OCI-LY7 (cell line): ENCODE measurements around the gene ZNF705A. TPM values are rescaled to one million over a fixed set of nuclear protein-coding genes. Genes with fewer than 3 reads are reported as not detected.
"Not testable (repeated sequence)": the region's sequence is repeated elsewhere in the genome, so short reads cannot be mapped to it uniquely, and the experiment has no call there.

Experiments used
- BruUV-seq: library from RNA; stranded (reverse); fragments of 400-500 nt; replicated peaks from 2 replicates; lab custom pipeline; 2021; lab: Mats Ljungman, UMichigan
- CTCF ChIA-PET: fragments of 300-600 bp; sonication (Branson Sonifier 250); formaldehyde crosslinking; loops from one replicate; lab custom pipeline; 2022; ENCODE audit warnings: antibody characterized with exemption; ENCODE audit not compliant: unreplicated experiment; lab: Charles Lee
- POLR2A ChIA-PET: fragments of 300-600 bp; sonication (Branson Sonifier 250); formaldehyde crosslinking; loops from one replicate; lab custom pipeline; 2022; ENCODE audit warnings: antibody characterized with exemption; lab: Charles Lee
- DNase-seq: peaks from one replicate; pipeline ENCODE4 v3.0.0-alpha.2; 2015; ENCODE audit warnings: low spot score
- H2AFZ ChIP-seq: fragments of 200-600 bp; sonication (generic), shearing (Covaris generic); 2 replicates; pipeline ENCODE4 v1.6.1; 2014; ENCODE audit warnings: mild to moderate bottlenecking, antibody characterized with exemption, low read length, moderate library complexity
- H3K27ac ChIP-seq: fragments of 200-600 bp; sonication (generic); 2 replicates; pipeline ENCODE4 v1.5.1; 2014; ENCODE audit warnings: mixed run types, low read depth, mild to moderate bottlenecking, moderate library complexity, low read length, inconsistent platforms; ENCODE audit not compliant: poor library complexity, severe bottlenecking
- H3K36me3 ChIP-seq: fragments of 200-600 bp; sonication (generic); 2 replicates; pipeline ENCODE4 v1.6.1; 2014; ENCODE audit warnings: mild to moderate bottlenecking, antibody characterized with exemption, low read length, moderate library complexity, mixed read lengths; ENCODE audit not compliant: insufficient read depth
- H3K4me1 ChIP-seq: fragments of 200-600 bp; sonication (generic); 2 replicates; pipeline ENCODE4 v1.5.1; 2014; ENCODE audit warnings: mild to moderate bottlenecking, low read length; ENCODE audit not compliant: insufficient read depth, poor library complexity, severe bottlenecking
- H3K4me2 ChIP-seq: fragments of 200-600 bp; sonication (generic); 2 replicates; pipeline ENCODE4 v1.6.1; 2014; ENCODE audit warnings: mild to moderate bottlenecking, low read length
- H3K4me3 ChIP-seq: fragments of 200-600 bp; sonication (generic); 2 replicates; pipeline ENCODE4 v1.5.1; 2014; ENCODE audit warnings: mild to moderate bottlenecking, low read depth, low read length; ENCODE audit not compliant: poor library complexity, severe bottlenecking
- H3K79me2 ChIP-seq: fragments of 200-600 bp; sonication (generic); 2 replicates; pipeline ENCODE4 v1.6.1; 2016; ENCODE audit warnings: low read depth, mild to moderate bottlenecking, low read length, moderate library complexity, mixed read lengths; ENCODE audit not compliant: insufficient read depth
- H3K9me2 ChIP-seq: fragments of 200-600 bp; sonication (generic); 2 replicates; pipeline ENCODE4 v1.6.1; 2016; ENCODE audit warnings: mild to moderate bottlenecking, low read length, mixed read lengths; ENCODE audit not compliant: insufficient read depth
- H3K9me3 ChIP-seq: fragments of 200-600 bp; sonication (generic); 2 replicates; pipeline ENCODE4 v1.6.1; 2014; ENCODE audit warnings: mild to moderate bottlenecking, mixed run types, low read length, mixed read lengths
- H4K20me1 ChIP-seq: fragments of 200-600 bp; sonication (generic); 2 replicates; pipeline ENCODE4 v1.6.1; 2014; ENCODE audit warnings: mild to moderate bottlenecking, antibody characterized with exemption, low read length, moderate library complexity, mixed read lengths; ENCODE audit not compliant: insufficient read depth
- EZH2phosphoT487 ChIP-seq: fragments of 200-600 bp; sonication (generic); IDR thresholded peaks from 2 replicates; pipeline ENCODE4 v1.6.1; 2018; ENCODE audit warnings: low read depth, borderline replicate concordance, mild to moderate bottlenecking, mixed run types, antibody characterized with exemption, low read length, moderate library complexity, mixed read lengths
- intact Hi-C: fragments of 100-400 bp; cut with micrococcal nuclease; formaldehyde crosslinking; loops from one replicate; pipeline ENCODE4 v1.10.0; 2022; ENCODE audit not compliant: unreplicated experiment
- total RNA-seq, 2 experiments: library from RNA; depleted of rRNA in 1 of 2; stranded (reverse); fragments of >200 nt in 1 of 2; shearing (Covaris generic) in 1 of 2; gene quantifications; 2 replicates each; pipeline ENCODE4 v1.2.3, GENCODE V29; 2014 to 2022
- TF ChIP-seq, protein P1 (sequence below): fragments of 200-600 bp; sonication (generic); conservative IDR thresholded peaks from 2 replicates; pipeline ENCODE4 v1.5.1; 2014; ENCODE audit warnings: mild to moderate bottlenecking, antibody characterized with exemption, low read length, moderate library complexity, mixed read lengths

ZNF705A gene
- total RNA-seq, 2 experiments from 2014 or later: not detected

- Histone ChIP-seq H4K20me1 (no peaks in the 10 kb centered on the region), H3K9me3 (no peaks in the 10 kb centered on the region), H3K9me2 (no peaks in the 10 kb centered on the region), H3K4me1 (no peaks in the 10 kb centered on the region), H2AFZ (no peak overlapping the region), H3K4me3 (no peak overlapping the region), H3K4me2 (no peak overlapping the region), H3K27ac (no peak overlapping the region), H3K79me2 (no peaks in the 10 kb centered on the region), H3K36me3 (no peaks in the 10 kb centered on the region)
- intact Hi-C loops: no loop called here
- ChIA-PET CTCF (no interaction called here), POLR2A (interaction anchor here (0.6 kb wide), 1 partner anchor 719 kb away, joined by 4 read pairs; no protein-coding TSS in a partner anchor)
- no TSS peak for BruUV-seq
- TF ChIP-seq, protein P1, sequence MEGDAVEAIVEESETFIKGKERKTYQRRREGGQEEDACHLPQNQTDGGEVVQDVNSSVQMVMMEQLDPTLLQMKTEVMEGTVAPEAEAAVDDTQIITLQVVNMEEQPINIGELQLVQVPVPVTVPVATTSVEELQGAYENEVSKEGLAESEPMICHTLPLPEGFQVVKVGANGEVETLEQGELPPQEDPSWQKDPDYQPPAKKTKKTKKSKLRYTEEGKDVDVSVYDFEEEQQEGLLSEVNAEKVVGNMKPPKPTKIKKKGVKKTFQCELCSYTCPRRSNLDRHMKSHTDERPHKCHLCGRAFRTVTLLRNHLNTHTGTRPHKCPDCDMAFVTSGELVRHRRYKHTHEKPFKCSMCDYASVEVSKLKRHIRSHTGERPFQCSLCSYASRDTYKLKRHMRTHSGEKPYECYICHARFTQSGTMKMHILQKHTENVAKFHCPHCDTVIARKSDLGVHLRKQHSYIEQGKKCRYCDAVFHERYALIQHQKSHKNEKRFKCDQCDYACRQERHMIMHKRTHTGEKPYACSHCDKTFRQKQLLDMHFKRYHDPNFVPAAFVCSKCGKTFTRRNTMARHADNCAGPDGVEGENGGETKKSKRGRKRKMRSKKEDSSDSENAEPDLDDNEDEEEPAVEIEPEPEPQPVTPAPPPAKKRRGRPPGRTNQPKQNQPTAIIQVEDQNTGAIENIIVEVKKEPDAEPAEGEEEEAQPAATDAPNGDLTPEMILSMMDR: no peak
- TF ChIP-seq EZH2phosphoT487: no peak
- no peak for DNase-seq
These were observed 29.7 kb upstream of the ZNF705A start for GRCh38 chr12:8127138-8127537.

- H3K27ac ChIP-seq, H3K36me3 ChIP-seq, H3K4me1 ChIP-seq, H4K20me1 ChIP-seq, H3K4me2 ChIP-seq, BruUV-seq, H2AFZ ChIP-seq, H3K9me2 ChIP-seq, H3K79me2 ChIP-seq, intact Hi-C loops, POLR2A ChIA-PET, CTCF ChIA-PET, DNase-seq, H3K4me3 ChIP-seq, H3K9me3 ChIP-seq: not testable (repeated sequence)
These were observed 23.0 kb upstream of the ZNF705A start for GRCh38 chr12:8133636-8134397.

GRCh38 chr12:8134398-8134930 lies 22.4 kb upstream of the ZNF705A start:
- intact Hi-C loops, POLR2A ChIA-PET, H3K9me3 ChIP-seq, H3K4me2 ChIP-seq, DNase-seq, H3K4me1 ChIP-seq, H3K36me3 ChIP-seq, H2AFZ ChIP-seq, H4K20me1 ChIP-seq, CTCF ChIA-PET, H3K79me2 ChIP-seq, H3K4me3 ChIP-seq, BruUV-seq, H3K27ac ChIP-seq, H3K9me2 ChIP-seq: not testable (repeated sequence)

DNA sequence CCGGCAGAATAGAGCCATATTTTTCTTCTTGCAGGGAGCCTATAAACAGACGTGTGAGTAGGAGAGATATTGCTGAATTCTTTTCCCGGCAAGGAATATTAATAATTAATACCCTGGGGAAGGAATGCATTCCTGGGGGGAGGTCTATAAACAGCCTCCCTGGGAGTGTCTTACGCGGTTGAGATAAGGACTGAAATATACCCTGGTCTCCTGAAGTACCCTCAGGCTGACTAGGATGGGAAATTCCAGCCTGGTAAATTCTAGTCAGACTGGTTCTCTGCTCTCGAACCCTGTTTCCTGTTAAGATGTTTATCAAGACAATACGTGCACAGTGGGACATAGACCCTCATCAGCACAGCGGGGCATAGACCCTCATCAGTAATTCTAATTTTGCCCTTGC lies 15.2 kb upstream of the ZNF705A start:
- H3K4me2 ChIP-seq, H3K9me3 ChIP-seq, H3K4me3 ChIP-seq, intact Hi-C loops, H3K27ac ChIP-seq, POLR2A ChIA-PET, DNase-seq, H3K36me3 ChIP-seq, H3K9me2 ChIP-seq, H3K4me1 ChIP-seq, BruUV-seq, H3K79me2 ChIP-seq, CTCF ChIA-PET, H2AFZ ChIP-seq, H4K20me1 ChIP-seq: not testable (repeated sequence)
